Colon (tissue), 2 donors: ENCODE results near the gene PRR20G.
"Not testable (repeated sequence)": the region's sequence is repeated elsewhere in the genome, so short reads cannot be mapped to it uniquely, and the experiment has no call there.

Source experiments
- FAIRE-seq: peaks from 2 replicates; lab custom pipeline; 2012; peaks lifted over from hg19 to GRCh38; lab: Jason Lieb, UNC
- donor health status: control.
- donor health status: control.

The PRR20G gene

GRCh38 chr3:127296959-127297358 is 9.1 kb upstream of the PRR20G start:
- FAIRE-seq: no peak

DNA sequence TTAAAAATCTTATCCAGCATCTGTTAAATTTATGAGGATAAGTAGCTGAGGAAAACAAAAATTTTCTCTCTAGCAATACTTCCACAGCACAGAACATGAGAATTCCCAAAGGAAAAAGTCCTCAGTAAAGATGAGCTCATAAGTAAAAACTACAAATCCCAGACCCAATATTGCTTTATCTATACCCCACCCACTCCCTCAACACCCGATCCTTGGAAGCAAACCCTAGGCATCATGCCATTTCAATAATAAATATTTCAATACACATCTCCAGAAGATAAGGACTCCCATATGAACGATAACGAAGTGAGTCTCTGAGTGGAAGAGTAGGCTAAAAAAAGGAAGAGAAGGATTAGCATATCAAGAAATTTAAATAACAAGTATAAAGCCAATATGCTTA is 8.3 kb upstream of the PRR20G start:
- no peak for FAIRE-seq

DNA sequence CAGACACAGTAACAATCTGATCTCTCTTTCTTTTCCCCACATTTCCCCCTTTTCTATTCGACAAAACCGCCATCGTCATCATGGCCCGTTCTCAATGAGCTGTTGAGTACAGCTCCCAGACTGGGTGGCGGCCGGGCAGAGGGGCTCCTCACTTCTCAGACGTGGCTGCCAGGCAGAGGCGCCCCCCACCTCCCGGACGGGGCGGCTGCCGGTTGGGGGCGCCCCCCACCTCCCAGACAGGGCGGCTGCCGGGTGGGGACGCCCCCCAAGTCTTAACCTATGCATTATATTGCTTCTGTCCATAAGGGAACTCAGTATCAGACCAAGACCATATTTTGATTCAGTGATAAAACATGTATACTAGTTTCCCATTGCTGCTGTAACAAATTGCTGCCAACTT is 5.8 kb upstream of the PRR20G start:
- not testable (repeated sequence) for FAIRE-seq

DNA sequence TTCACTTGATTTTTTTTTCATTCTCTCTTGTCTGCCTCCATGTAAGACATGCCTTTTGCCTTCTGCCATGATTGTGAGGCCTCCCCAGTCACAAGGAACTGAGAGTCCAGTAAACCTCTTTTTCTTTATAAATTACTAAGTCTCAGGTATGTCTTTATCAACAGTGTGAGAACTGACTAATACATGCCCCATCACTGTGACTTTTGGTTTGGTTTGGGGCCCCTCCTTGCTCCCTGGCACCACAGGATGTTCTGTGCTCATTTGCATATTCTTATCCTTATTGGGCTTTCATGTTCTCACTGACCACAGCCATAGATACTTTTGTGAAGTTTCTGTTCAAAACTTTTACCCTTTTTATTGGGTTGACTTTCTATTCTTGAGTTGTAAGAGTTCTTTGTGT is 3.8 kb upstream of the PRR20G start:
- FAIRE-seq: no peak

DNA sequence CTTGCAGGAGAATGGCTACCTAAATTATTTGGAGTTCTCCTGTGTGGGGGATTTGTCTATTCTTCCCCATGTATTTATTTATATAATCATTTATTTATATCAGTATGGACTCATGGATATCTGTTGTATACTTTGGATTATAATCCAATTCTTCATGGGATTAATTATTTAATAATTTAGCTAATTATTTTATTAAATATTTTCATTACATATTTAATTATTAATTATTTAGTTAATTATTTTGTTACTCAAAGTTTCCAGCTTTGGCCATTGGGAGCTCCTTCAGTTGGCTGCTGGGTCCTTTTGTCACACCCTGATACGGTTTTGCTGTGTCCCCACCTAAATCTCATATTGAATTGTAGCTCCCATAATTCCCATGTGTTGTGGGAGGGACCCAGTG is 3.3 kb upstream of the PRR20G start:
- no peak for FAIRE-seq

- no peak for FAIRE-seq
Observed at GRCh38 chr3:127289706-127290575, 2.1 kb upstream of the PRR20G start.

- FAIRE-seq: no peak
Observed at GRCh38 chr3:127288921-127289705, 1.3 kb upstream of the PRR20G start.

DNA sequence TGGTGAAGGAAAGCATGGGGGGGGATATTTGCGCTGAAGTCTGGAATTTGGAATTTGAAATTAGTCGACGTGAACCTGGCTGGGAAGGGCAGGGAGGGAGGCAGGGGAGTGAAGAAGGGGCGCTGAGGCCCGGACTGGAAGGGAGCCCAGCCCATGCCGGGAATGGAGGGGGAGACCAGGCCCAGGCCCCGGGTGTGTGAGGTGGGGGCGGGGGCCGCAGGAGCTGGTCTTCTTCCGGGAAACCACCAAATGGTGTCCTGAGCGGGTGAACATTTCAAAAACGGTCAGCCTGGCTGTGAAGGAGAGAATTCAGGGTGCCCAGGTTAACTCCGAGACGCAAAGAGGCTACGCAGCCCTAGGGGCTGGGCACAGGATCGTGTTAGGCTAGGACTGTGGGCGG is 497 bp upstream of the PRR20G start:
- FAIRE-seq: no peak

DNA sequence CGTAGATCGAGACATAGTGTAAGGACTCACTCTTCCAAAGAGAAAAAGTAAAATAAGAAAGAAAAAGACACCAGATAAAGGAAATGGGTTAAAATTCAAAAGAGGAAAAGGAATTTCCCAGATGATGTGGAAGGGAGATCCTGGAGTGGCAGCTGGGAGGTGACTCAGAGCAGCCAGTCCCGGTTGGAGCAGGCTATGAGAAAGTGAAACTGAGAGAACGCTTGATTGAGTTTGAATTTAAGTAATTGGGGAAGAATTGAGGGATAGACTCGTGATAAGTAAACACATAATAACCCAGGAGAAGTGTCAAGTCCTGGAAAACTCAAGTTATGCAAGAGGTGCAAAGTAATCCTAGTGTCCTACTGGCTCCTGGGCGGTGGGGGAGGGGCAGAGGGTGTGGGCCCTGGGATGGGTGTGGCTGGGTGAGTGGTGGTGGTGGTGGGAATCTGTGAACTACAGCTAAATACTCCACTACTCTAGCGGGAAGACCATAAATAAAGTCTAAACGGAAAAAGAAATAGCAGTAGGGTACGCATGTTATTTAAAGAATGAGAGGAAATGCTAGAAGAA is 1.2 kb downstream of the PRR20G start:
- no peak for FAIRE-seq

DNA sequence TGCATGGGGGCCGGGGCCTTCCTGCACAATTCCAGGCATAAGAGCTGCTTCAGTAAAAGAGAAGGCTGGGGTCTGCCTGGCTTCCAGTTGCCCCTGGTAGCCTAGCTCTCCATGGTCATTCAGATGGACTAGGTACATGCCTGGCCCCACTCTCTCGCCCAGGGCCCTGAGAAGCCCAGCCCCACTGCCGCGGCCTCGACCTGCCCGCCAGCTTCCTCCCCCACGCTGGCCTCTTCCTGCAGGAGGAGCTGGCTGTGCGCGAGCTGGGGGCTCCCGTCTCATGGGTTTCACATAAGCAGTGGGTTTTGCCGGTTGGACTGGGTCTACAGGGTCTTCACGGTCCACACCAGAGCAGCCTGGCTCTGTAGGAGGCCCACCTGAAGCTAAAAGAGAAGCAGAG is 3.6 kb downstream of the PRR20G start:
- FAIRE-seq: no peak

- FAIRE-seq: no peak
Observed at GRCh38 chr3:127277561-127277960, 10.3 kb downstream of the PRR20G start.

- FAIRE-seq: no peak
Observed at GRCh38 chr3:127276995-127277394, 10.9 kb downstream of the PRR20G start.

DNA sequence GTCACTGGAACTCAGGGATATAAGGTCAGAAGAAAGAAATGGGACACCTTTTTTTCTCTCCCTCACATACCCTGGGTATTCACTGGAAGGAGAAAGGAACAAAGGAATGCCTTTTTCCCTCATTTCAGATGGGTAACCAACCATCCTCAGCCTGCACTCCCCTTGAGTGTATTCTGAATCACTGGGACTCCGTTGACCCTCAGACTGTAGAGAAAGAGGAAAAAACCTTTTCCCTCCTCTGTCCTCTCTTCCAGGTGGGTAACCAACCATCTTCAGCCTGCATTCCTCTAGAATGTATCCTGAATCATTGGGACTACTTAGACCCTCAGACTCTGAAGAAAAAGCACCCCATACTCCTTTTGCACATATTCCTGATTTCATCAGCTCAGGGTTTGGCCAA is 11.4 kb downstream of the PRR20G start:
- no peak for FAIRE-seq

- FAIRE-seq: no peak
Observed at GRCh38 chr3:127275287-127275781, 12.5 kb downstream of the PRR20G start.

DNA sequence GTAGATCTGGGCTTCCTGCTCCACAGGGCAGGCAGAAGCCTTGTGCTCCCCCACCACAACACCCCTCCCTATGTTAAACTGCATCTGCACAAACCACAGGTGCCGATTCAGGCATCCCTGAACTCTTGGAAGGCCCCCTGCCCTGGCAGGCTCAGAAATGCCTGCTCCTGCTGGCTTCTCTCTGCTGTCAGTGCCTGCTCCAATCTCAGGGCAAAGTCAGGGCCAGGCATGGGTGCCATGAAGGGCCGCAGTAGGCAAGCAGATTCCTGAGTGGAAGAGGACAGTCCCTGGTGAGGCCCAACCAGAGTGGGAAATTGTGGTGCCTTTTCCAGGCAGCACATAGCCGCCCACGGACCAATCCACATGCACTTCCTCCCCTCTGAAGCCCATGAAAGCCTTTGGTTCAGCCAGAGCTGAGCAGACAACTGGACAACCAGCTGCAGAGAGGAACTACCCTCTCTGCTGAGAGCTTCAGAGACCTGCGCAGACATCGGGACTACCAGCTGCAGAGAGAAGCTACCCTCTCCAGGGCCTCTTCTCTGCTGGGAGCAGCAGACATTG is 13.6 kb downstream of the PRR20G start:
- no peak for FAIRE-seq

DNA sequence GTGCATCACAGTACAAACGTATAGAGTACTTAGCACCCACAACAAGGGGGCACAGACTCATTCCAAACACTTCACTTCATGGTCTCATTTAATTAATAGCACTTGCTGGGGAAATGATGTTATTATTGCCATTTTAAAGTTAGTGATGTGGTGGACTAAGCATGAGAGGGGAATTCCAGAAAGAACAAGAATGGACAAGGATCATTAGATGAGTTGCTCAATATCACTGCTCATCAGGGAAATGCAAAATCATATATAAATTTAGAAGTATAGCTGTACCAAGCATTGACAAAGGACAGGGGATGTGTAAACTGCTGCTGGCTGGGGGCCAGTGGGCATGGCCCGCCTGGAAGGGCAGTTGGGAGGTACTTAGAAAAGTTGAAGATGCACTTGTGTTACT is 14.6 kb downstream of the PRR20G start:
- FAIRE-seq: no peak

DNA sequence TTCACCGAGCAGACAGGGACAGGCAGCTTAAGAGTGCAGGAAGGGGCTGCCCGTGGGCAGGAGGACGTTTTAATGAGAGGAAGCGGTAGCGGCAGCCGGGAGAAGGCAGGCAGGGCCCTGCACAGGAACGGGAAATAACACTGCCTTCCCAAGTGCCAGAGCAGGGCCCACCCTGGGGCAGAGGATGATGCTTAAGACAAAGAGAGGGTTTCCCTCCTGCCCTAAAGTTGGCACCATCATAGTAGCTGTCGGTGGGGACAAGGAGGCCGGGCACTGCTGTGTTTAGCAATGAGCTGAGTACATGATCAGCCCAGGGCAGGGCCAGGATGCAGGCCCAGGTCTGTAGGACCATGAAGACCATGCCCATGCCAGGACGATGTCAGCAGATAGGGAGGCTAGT is 21.7 kb downstream of the PRR20G start:
- FAIRE-seq: no peak

- FAIRE-seq: no peak
Observed at GRCh38 chr3:127265581-127265981, 22.3 kb downstream of the PRR20G start.

DNA sequence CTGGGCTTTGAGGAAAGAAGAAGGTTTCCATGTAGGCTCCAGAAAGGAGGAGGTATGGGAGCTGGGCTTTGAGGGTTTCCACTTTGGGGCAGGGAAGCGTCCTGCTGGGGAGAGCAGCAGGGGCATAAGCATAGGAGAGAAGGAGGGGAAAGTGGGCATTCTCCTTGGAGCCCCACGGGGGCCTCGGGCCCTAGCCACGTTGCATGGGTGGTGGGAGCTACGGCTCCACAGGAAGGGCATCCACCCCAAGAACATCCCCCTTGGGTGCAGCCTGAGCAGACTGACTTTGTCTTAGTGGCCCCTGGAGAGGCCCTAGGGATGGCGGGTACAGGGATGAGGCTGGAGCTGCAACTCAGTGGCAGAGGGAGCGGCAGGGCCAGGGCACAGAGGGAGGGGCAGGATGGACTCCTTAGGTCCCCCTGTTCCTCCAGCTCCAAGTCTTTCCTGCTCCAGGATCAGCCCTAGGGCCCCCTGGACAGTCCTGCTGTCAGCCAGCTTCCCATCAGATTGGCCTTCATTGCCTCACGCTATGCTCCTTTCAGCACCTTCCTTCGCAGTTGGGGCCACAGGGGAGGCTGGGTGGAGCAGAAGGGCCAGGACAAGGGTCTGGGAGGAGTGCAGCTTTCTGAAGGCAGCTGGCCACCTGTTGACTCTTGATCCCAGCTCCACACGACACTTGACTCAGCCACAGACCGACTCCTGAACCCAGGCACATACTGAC is 22.9 kb downstream of the PRR20G start:
- FAIRE-seq: no peak

GRCh38 chr3:127264292-127264691 is 23.6 kb downstream of the PRR20G start:
- no peak for FAIRE-seq

- FAIRE-seq: no peak
Observed at GRCh38 chr3:127263586-127264231, 24.1 kb downstream of the PRR20G start.
